Activated T-cell treated with anti-CD3 and anti-CD28 coated beads, Interleukin-2, amount 50 U/mL, for 72 hours (primary cell): ENCODE measurements around the gene RASSF1. TPM values are rescaled to one million over a fixed set of nuclear protein-coding genes. Genes with fewer than 3 reads are reported as not detected.
A peak's percentile ranks its signal among the peaks of the same experiment; 100 is the strongest.

Experiments
- ATAC-seq, 2 donors: fragments of 150-1000 bp; cut with Tn5 transposase; replicated peaks in 1 of 2; 2 replicates each; pipeline ENCODE4 v1.10.0; 2021; ENCODE audit warnings: moderate library complexity in 2 of 2, mild to moderate bottlenecking in 1 of 2
- DNase-seq, 2 donors: peaks; one replicate each; pipeline ENCODE4 v3.0.0; 2021 to 2022; ENCODE audit warnings: mixed read lengths in 1 of 2
- H3K27ac Mint-ChIP-seq: one replicate; pipeline ENCODE4 v1.8.0; 2022; ENCODE audit warnings: mild to moderate bottlenecking, moderate library complexity, mixed read lengths
- H3K27me3 Mint-ChIP-seq: one replicate; pipeline ENCODE4 v1.8.0; 2022; ENCODE audit warnings: low read depth, mixed read lengths
- H3K36me3 Mint-ChIP-seq, 2 donors: one replicate each; pipeline ENCODE4 v1.8.0; 2022; ENCODE audit warnings: mixed read lengths in 2 of 2, mild to moderate bottlenecking in 1 of 2; ENCODE audit not compliant: insufficient read depth in 2 of 2
- H3K4me1 Mint-ChIP-seq: one replicate; pipeline ENCODE4 v1.8.0; 2022; ENCODE audit warnings: low read depth, mixed read lengths
- H3K4me3 Mint-ChIP-seq, 2 donors: one replicate each; pipeline ENCODE4 v1.8.0; 2022; ENCODE audit warnings: mild to moderate bottlenecking in 2 of 2, mixed read lengths in 2 of 2, moderate library complexity in 2 of 2
- H3K9me3 Mint-ChIP-seq, 2 donors: one replicate each; pipeline ENCODE4 v1.8.0; 2022; ENCODE audit warnings: mixed read lengths in 2 of 2
- total RNA-seq, 2 donors: library from RNA; stranded (reverse); gene quantifications; one replicate each; pipeline ENCODE4 v1.2.3, GENCODE V29; 2022

The RASSF1 gene
- total RNA-seq, 2 donors from 2014 or later: 51.4 to 61.6 TPM

DNA sequence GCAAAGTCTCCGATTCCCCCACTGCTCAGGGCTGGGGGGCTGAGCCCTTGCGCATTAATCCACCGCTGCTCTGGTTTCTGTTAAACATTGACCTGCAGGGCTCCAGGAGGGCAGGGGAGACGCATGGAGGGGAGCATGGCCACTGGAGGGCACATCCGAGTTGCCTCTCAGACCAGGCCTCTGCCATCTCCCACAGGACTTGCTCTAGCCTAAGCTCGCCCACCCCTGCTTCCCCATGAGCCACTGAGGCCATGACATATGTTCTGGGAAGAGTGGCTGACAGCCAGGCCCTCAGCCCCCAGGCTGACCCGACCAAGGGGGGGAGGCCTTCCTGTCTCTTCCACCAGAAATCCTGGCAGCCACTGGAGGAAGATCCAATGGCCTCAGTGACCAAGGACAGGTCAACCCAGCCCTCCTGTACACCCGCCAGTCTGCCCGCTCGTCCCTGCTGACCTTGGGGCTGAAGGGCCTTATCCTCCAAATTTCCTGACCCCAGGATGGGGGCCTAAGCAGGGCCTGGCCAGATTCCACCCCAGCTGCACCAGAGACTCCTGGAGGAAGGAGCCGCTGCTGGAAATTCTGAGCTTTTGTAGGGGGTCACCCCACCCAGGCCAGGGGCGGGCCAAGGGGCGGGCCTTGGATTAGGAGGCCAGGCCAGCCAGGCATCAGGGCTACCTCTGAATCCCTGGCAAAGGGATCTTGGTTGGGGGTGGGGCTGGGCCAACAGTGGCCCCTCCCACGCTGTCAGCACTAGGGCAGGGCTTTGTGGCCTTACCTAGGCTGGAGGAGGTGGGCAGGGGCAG, 37.4 kb downstream of the RASSF1 start, which contains the start of gene HYAL1:
TSS of gene HYAL1 (minus strand) at position 562 of the 803 bp plus-strand sequence. CDS start 618 bp downstream, outside the sequence.
- peaks cover 29% of the 10 kb centered on the region for H3K4me1 Mint-ChIP-seq
- no peak for DNase-seq
- no peaks in the 10 kb centered on the region for H3K9me3 Mint-ChIP-seq
- H3K36me3 Mint-ChIP-seq: no peaks in the 10 kb centered on the region
- no peak for ATAC-seq
- no peak within 1 kb of the TSS for H3K27ac Mint-ChIP-seq
- H3K4me3 Mint-ChIP-seq: no peak within 1 kb of the TSS
- H3K27me3 Mint-ChIP-seq: no peaks in the 10 kb centered on the region

DNA sequence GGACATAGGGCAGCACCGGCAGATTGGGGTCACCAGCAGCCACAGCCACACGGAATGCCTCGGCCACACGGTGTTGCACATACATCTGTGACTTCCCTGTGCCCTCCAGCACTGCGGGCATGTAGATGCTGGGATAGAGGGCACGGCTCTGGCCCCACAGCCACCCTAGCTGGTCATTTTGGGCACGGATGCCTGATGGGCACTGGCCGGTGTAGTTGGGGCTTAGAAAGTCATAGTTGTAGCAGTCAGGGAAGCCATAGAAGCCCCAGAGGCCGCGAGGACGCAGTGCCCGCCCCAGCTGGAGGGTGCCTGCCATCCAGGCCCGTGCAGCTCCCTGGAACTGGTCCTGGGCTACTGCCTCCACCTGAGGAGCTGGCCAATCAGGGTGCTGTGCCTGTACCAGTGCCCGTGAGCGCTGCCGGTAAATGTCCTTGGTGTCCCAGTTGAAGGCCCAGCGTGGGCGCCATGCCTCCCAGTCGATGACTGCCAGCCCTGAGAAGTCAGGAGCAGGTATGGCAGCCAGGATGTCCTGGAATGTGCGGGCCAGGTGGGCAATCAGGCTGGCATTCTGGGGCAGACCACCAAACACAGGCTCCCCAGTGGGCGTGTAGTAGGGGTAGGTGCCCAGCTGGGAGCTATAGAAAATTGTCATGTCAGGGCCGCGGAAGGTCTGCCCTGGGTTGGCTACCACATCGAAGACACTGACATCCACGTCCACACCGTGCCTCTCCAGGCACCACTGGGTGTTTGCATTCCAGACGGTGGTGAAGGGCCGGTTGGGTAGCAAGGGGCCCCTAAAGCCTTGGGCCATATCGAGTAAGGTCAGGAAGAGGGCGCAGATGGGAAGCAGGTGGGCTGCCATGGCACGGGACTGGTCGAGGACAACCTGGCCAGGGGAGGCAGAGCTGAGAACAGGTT, 38.3 kb downstream of the RASSF1 start:
- H3K9me3 Mint-ChIP-seq: no peaks in the 10 kb centered on the region
- ATAC-seq (no peak), DNase-seq (no peak)
- no peaks in the 10 kb centered on the region for H3K27me3 Mint-ChIP-seq
- no peak overlapping the region for H3K27ac Mint-ChIP-seq
- H3K36me3 Mint-ChIP-seq: no peaks in the 10 kb centered on the region
- H3K4me1 Mint-ChIP-seq: peaks cover 33% of the 10 kb centered on the region
- no peak overlapping the region for H3K4me3 Mint-ChIP-seq

DNA sequence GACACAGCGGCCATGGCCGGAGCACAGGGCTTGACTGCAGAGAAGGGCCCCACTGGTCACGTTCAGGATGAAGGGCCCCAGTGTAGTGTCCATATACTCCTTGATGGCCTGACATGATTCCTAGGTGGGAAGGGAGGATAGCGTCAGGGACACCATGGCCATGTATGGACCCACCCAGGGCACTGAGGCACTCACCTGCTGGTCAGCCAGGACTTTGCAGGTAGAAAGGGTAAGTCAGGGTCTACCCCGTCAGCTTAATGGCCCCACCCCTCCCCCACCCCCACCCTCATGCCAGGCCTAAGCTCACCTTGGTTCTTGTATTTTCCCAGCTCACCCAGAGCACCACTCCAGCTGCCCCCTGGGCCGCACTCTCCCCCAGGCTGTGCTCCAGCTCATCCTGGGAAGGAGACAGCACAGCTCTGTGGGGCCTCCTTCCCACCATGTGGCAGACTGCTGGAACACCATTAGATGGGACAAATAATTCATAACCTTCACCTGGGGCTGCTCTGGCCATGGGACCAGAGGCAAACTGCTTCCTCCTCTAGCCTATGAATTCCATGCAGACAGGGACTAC, 39.9 kb downstream of the RASSF1 start:
- no peaks in the 10 kb centered on the region for H3K9me3 Mint-ChIP-seq
- no peaks in the 10 kb centered on the region for H3K27me3 Mint-ChIP-seq
- H3K36me3 Mint-ChIP-seq: no peaks in the 10 kb centered on the region
- no peak overlapping the region for H3K27ac Mint-ChIP-seq
- peaks cover 33% of the 10 kb centered on the region for H3K4me1 Mint-ChIP-seq
- no peak for DNase-seq
- ATAC-seq: no peak
- peak overlapping the region; percentile 94 to 98 for H3K4me3 Mint-ChIP-seq

DNA sequence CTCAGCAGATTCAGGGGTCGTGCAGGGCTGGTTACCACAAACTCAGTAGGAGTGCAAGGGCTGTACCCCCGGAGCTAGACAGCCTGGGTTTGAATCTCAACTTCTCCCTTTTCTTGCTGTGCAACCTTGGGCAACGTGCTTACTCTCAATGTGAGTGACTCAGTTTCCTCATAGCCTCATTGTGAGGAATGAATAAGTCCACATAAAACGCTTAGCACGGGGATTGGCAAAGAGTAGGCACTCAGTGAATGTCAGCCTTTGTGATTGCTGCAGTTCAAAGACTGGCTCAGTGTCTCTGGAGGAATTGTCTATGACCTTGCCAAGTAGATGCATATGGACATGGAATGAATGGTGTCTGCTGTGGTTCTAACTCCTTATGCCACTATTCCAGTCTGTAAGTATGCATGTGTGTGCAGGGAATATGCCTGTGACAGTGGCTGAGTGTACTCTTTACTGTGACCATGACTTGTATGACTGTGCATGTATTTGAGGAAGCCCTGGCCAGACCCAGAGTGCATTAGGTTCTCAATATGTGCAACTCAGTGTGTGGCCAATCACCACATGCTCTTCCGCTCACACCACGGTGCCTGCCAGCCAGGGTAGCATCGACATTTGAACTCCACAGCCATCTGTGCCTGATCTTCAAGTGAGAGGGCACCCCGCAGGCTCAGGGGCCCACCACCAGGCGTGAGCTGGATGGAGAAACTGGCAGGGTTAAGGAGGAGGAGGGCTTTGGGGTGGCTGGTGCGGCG, 40.5 kb downstream of the RASSF1 start:
- peak in 1 of 2 donors; percentile 4 for ATAC-seq
- H3K27ac Mint-ChIP-seq: peak overlapping the region; percentile 82
- peaks cover 32% of the 10 kb centered on the region for H3K4me1 Mint-ChIP-seq
- H3K9me3 Mint-ChIP-seq: no peaks in the 10 kb centered on the region
- peak overlapping the region; percentile 94 to 98 for H3K4me3 Mint-ChIP-seq
- no peak for DNase-seq
- H3K36me3 Mint-ChIP-seq: no peaks in the 10 kb centered on the region
- no peaks in the 10 kb centered on the region for H3K27me3 Mint-ChIP-seq

DNA sequence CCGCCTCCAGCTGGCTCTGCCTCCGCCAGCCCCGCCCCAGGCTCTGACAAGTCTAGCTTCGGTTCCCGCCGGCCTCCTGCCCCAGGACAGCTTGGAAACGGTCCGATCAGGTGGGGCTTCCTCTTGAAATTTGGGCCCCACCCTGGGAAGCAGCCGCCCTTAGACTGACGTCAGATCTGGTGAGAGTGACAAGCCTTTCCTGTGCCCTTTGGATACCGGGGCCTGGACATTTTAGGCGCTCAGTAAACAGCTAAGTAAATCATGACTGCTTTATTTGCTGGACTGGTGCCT, 41.1 kb downstream of the RASSF1 start:
- ATAC-seq: no peak
- Mint-ChIP-seq H3K4me1 (peaks cover 27% of the 10 kb centered on the region), H3K9me3 (no peaks in the 10 kb centered on the region), H3K27ac (peak overlapping the region; percentile 82), H3K27me3 (no peaks in the 10 kb centered on the region), H3K4me3 (peak overlapping the region; percentile 94 to 98), H3K36me3 (no peaks in the 10 kb centered on the region)
- no peak for DNase-seq

DNA sequence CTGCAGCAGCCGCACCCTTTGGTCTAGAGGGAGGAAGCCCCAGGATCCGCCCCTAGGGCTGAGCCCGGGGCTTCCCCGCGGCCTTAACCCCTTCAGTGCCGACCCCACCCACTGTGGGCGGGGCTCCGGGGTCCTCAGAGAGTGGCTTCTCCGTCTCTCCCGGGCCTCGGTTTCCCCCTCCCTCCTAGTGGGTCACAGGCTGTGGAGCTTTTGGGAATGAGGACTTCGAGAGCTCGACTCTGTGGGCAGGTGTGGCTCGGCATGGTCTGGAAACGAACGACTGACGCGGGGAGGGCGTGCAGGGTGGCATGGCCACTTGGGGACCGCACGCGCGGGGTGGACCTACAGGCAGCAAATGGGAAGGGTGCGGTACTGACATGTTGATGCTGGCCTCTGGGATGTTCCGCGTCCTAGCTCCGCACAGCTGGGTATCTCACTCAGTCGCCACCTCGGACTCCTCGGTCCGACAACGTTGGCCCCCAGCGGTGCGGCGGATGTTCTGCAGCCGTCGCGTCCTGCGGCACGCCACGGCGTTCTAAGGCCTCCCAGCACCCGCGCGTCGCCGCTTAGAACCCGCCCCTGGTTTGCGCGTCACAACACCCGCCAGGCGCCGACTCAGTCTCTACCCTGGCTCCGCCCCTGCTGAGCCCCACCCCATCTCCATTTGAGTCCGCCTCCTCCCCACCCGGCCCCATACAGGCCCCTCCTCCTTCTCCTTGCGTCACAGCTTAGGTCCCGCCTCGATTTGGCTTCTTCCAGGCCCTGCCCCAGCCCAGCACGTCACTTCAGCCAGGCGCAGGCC, 41.6 kb downstream of the RASSF1 start, which contains the start of the genes HYAL3 and NAA80:
TSS of gene HYAL3 (minus strand) at position 570 of the 802 bp plus-strand sequence. CDS start 3,803 bp downstream, outside the sequence.
TSS of gene NAA80 (minus strand) at position 570 of the 802 bp plus-strand sequence. CDS start 1,942 bp downstream, outside the sequence.
- H3K27ac Mint-ChIP-seq: peak within 1 kb of the TSS; percentile 82
- H3K4me3 Mint-ChIP-seq: peak within 1 kb of the TSS; percentile 94 to 98
- no peaks in the 10 kb centered on the region for H3K36me3 Mint-ChIP-seq
- H3K9me3 Mint-ChIP-seq: no peaks in the 10 kb centered on the region
- peak; percentile 89 to 90 for ATAC-seq
- DNase-seq: peak; percentile 99 to 100
- no peaks in the 10 kb centered on the region for H3K27me3 Mint-ChIP-seq
- H3K4me1 Mint-ChIP-seq: peaks cover 24% of the 10 kb centered on the region

GRCh38 chr3:50297896-50298725, 42.5 kb downstream of the RASSF1 start:
- Mint-ChIP-seq H3K4me1 (peaks cover 28% of the 10 kb centered on the region), H3K4me3 (peak overlapping the region; percentile 94 to 98), H3K36me3 (no peaks in the 10 kb centered on the region), H3K27ac (peak overlapping the region; percentile 40), H3K27me3 (no peaks in the 10 kb centered on the region), H3K9me3 (no peaks in the 10 kb centered on the region)
- no peak for ATAC-seq
- DNase-seq: no peak

- no peaks in the 10 kb centered on the region for H3K36me3 Mint-ChIP-seq
- no peaks in the 10 kb centered on the region for H3K27me3 Mint-ChIP-seq
- DNase-seq: no peak
- H3K27ac Mint-ChIP-seq: no peak overlapping the region
- H3K4me1 Mint-ChIP-seq: peaks cover 35% of the 10 kb centered on the region
- H3K4me3 Mint-ChIP-seq: peak overlapping the region in 1 of 2 donors; percentile 98
- H3K9me3 Mint-ChIP-seq: no peaks in the 10 kb centered on the region
- no peak for ATAC-seq
These were observed 43.3 kb downstream of the RASSF1 start for GRCh38 chr3:50297384-50297775.

GRCh38 chr3:50296721-50297383, 43.8 kb downstream of the RASSF1 start:
- no peak for ATAC-seq
- H3K9me3 Mint-ChIP-seq: no peaks in the 10 kb centered on the region
- no peak overlapping the region for H3K27ac Mint-ChIP-seq
- no peaks in the 10 kb centered on the region for H3K36me3 Mint-ChIP-seq
- no peaks in the 10 kb centered on the region for H3K27me3 Mint-ChIP-seq
- peak overlapping the region in 1 of 2 donors; percentile 27 for H3K4me3 Mint-ChIP-seq
- DNase-seq: no peak
- H3K4me1 Mint-ChIP-seq: peaks cover 36% of the 10 kb centered on the region

- Mint-ChIP-seq H3K27ac (no peak overlapping the region), H3K27me3 (no peaks in the 10 kb centered on the region), H3K9me3 (no peaks in the 10 kb centered on the region), H3K36me3 (peaks cover 0 to 3% of the 10 kb centered on the region in 2 donors), H3K4me3 (no peak overlapping the region), H3K4me1 (peaks cover 40% of the 10 kb centered on the region)
- no peak for ATAC-seq
- no peak for DNase-seq
These were observed 44.8 kb downstream of the RASSF1 start for GRCh38 chr3:50295553-50296431.
